ENCODE measurements around the gene ACOX3. TPM values are rescaled to one million over a fixed set of nuclear protein-coding genes. Genes with fewer than 3 reads are reported as not detected.

ACOX3 gene
- total RNA-seq, 1 donor from 2014 or later, result 23.8 TPM

- H3K27ac Mint-ChIP-seq (ENCODE audit: unreplicated experiment), result no peak overlapping the region
- H3K4me1 Mint-ChIP-seq (ENCODE audit: low read depth, unreplicated experiment), result no peaks in the 10 kb centered on the region
- no peak for DNase-seq
- no peaks in the 10 kb centered on the region for H3K36me3 Mint-ChIP-seq (ENCODE audit: unreplicated experiment)
- no peaks in the 10 kb centered on the region for H3K9me3 Mint-ChIP-seq (ENCODE audit: unreplicated experiment)
- TF ChIP-seq, protein P1, sequence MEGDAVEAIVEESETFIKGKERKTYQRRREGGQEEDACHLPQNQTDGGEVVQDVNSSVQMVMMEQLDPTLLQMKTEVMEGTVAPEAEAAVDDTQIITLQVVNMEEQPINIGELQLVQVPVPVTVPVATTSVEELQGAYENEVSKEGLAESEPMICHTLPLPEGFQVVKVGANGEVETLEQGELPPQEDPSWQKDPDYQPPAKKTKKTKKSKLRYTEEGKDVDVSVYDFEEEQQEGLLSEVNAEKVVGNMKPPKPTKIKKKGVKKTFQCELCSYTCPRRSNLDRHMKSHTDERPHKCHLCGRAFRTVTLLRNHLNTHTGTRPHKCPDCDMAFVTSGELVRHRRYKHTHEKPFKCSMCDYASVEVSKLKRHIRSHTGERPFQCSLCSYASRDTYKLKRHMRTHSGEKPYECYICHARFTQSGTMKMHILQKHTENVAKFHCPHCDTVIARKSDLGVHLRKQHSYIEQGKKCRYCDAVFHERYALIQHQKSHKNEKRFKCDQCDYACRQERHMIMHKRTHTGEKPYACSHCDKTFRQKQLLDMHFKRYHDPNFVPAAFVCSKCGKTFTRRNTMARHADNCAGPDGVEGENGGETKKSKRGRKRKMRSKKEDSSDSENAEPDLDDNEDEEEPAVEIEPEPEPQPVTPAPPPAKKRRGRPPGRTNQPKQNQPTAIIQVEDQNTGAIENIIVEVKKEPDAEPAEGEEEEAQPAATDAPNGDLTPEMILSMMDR (IDR thresholded peaks at IDR 0.05; ENCODE audit: partially characterized antibody, unreplicated experiment), result no peak
- H3K27me3 Mint-ChIP-seq (ENCODE audit: unreplicated experiment), result peaks cover 5% of the 10 kb centered on the region
- H3K4me3 Mint-ChIP-seq (ENCODE audit: unreplicated experiment), result no peak overlapping the region
Measured at GRCh38 chr4:8378776-8379175, 61.7 kb downstream of the ACOX3 start.

- TF ChIP-seq, protein P1 (IDR thresholded peaks at IDR 0.05; ENCODE audit: partially characterized antibody, unreplicated experiment), result no peak
- Mint-ChIP-seq H3K36me3 (ENCODE audit: unreplicated experiment) (no peaks in the 10 kb centered on the region), H3K27me3 (ENCODE audit: unreplicated experiment) (peaks cover 7% of the 10 kb centered on the region), H3K4me3 (ENCODE audit: unreplicated experiment) (no peak overlapping the region), H3K27ac (ENCODE audit: unreplicated experiment) (no peak overlapping the region), H3K4me1 (ENCODE audit: low read depth, unreplicated experiment) (no peaks in the 10 kb centered on the region), H3K9me3 (ENCODE audit: unreplicated experiment) (no peaks in the 10 kb centered on the region)
- DNase-seq, result no peak
Measured at GRCh38 chr4:8378101-8378724, 62.3 kb downstream of the ACOX3 start.

GRCh38 chr4:8377103-8378075 lies 63.1 kb downstream of the ACOX3 start:
- no peak for DNase-seq
- H3K27ac Mint-ChIP-seq (ENCODE audit: unreplicated experiment), result no peak overlapping the region
- TF ChIP-seq, protein P1 (IDR thresholded peaks at IDR 0.05; ENCODE audit: partially characterized antibody, unreplicated experiment), result no peak

GRCh38 chr4:8376361-8377102 lies 64.0 kb downstream of the ACOX3 start:
- no peaks in the 10 kb centered on the region for H3K36me3 Mint-ChIP-seq (ENCODE audit: unreplicated experiment)
- no peaks in the 10 kb centered on the region for H3K4me1 Mint-ChIP-seq (ENCODE audit: low read depth, unreplicated experiment)
- no peak overlapping the region for H3K4me3 Mint-ChIP-seq (ENCODE audit: unreplicated experiment)
- H3K9me3 Mint-ChIP-seq (ENCODE audit: unreplicated experiment), result peaks cover 2% of the 10 kb centered on the region
- DNase-seq, result no peak
- H3K27ac Mint-ChIP-seq (ENCODE audit: unreplicated experiment), result no peak overlapping the region
- TF ChIP-seq, protein P1 (IDR thresholded peaks at IDR 0.05; ENCODE audit: partially characterized antibody, unreplicated experiment), result no peak
- H3K27me3 Mint-ChIP-seq (ENCODE audit: unreplicated experiment), result peaks cover 8% of the 10 kb centered on the region

More at GRCh38 chr4:8377103-8378075, 63.1 kb downstream of the ACOX3 start:
- Mint-ChIP-seq H3K27me3 (ENCODE audit: unreplicated experiment) (peaks cover 8% of the 10 kb centered on the region), H3K4me3 (ENCODE audit: unreplicated experiment) (no peak overlapping the region), H3K36me3 (ENCODE audit: unreplicated experiment) (no peaks in the 10 kb centered on the region), H3K4me1 (ENCODE audit: low read depth, unreplicated experiment) (no peaks in the 10 kb centered on the region), H3K9me3 (ENCODE audit: unreplicated experiment) (peaks cover 2% of the 10 kb centered on the region)

Data from glutamatergic neuron (in vitro differentiated cells).